PC-9 (cell line): ENCODE data around the gene LY6G6F. TPM values are rescaled to one million over a fixed set of nuclear protein-coding genes. Genes with fewer than 3 reads are reported as not detected.

Source experiments
- BruUV-seq: library from RNA; stranded (reverse); fragments of 400-500 nt; replicated peaks from 2 replicates; lab custom pipeline; 2021; lab: Mats Ljungman, UMichigan
- CTCF ChIA-PET: fragments of 300-600 bp; sonication (Branson Sonifier 250); formaldehyde crosslinking; loops from one replicate; lab custom pipeline; 2022; ENCODE audit warnings: antibody characterized with exemption; lab: Charles Lee
- POLR2A ChIA-PET: fragments of 300-600 bp; sonication (Branson Sonifier 250); formaldehyde crosslinking; loops from one replicate; lab custom pipeline; 2022; ENCODE audit warnings: antibody characterized with exemption; ENCODE audit not compliant: unreplicated experiment; lab: Charles Lee
- DNase-seq, 2 experiments: peaks; one replicate each; pipeline versions ENCODE4 v3.0.0 to v3.0.0-alpha.2; 2015 to 2022; ENCODE audit warnings: mixed read lengths in 1 of 2
- H2AFZ ChIP-seq: fragments of 200-600 bp; sonication (generic); 2 replicates; pipeline ENCODE4 v1.8.1; 2017; ENCODE audit warnings: antibody characterized with exemption
- H3F3A ChIP-seq: fragments of 200-600 bp; sonication (generic); 2 replicates; pipeline ENCODE4 v1.8.1; 2017; ENCODE audit warnings: antibody characterized with exemption, mild to moderate bottlenecking, low read depth; ENCODE audit not compliant: insufficient read depth
- H3K27ac ChIP-seq: fragments of 200-600 bp; sonication (generic); 2 replicates; pipeline ENCODE4 v1.6.1; 2016; ENCODE audit warnings: mixed run types
- H3K27me3 ChIP-seq: fragments of 200-600 bp; sonication (generic); 2 replicates; pipeline ENCODE4 v1.6.1; 2016; ENCODE audit warnings: low read depth, mixed run types; ENCODE audit not compliant: insufficient read depth
- H3K36me3 ChIP-seq: fragments of 200-600 bp; sonication (generic); 2 replicates; pipeline ENCODE4 v1.6.1; 2016; ENCODE audit warnings: low read depth, mixed run types
- H3K4me1 ChIP-seq: fragments of 200-600 bp; sonication (generic); replicated peaks from 2 replicates; pipeline ENCODE4 v1.6.1; 2016; ENCODE audit warnings: mixed run types; ENCODE audit not compliant: insufficient read depth
- H3K4me2 ChIP-seq: fragments of 200-600 bp; sonication (generic); 2 replicates; pipeline ENCODE4 v1.6.1; 2017; ENCODE audit warnings: mixed run types
- H3K4me3 ChIP-seq: fragments of 200-600 bp; sonication (generic); 2 replicates; pipeline ENCODE4 v1.6.1; 2016; ENCODE audit warnings: mixed run types
- H3K79me2 ChIP-seq: fragments of 200-600 bp; sonication (generic); 2 replicates; pipeline ENCODE4 v1.6.1; 2017; ENCODE audit warnings: low read depth, mixed run types
- H3K9me2 ChIP-seq: fragments of 200-600 bp; sonication (generic); 2 replicates; pipeline ENCODE4 v1.8.1; 2017; ENCODE audit warnings: mild to moderate bottlenecking; ENCODE audit not compliant: insufficient read depth
- H3K9me3 ChIP-seq: fragments of 200-600 bp; sonication (generic); 2 replicates; pipeline ENCODE4 v1.8.1; 2016; ENCODE audit warnings: low read depth; ENCODE audit not compliant: insufficient read depth
- H4K20me1 ChIP-seq: fragments of 200-600 bp; sonication (generic); 2 replicates; pipeline ENCODE4 v1.8.1; 2017; ENCODE audit not compliant: insufficient read depth
- CTCF ChIP-seq: fragments of 200-600 bp; sonication (generic); conservative IDR thresholded peaks from 2 replicates; pipeline ENCODE4 v1.6.1; 2017; ENCODE audit warnings: mixed run types, antibody characterized with exemption, mild to moderate bottlenecking, moderate library complexity
- EZH2 ChIP-seq: fragments of 200-600 bp; sonication (generic); IDR thresholded peaks from 2 replicates; pipeline ENCODE4 v1.8.0; 2017; ENCODE audit warnings: antibody characterized with exemption, low read depth
- intact Hi-C: fragments of 100-400 bp; cut with micrococcal nuclease; formaldehyde crosslinking; loops from one replicate; pipeline ENCODE4 v1.10.0; 2022; ENCODE audit not compliant: unreplicated experiment
- total RNA-seq: library from RNA; stranded (reverse); gene quantifications from 2 replicates; pipeline ENCODE4 v1.2.3, GENCODE V29; 2021

The LY6G6F gene
- total RNA-seq, 1 experiment from 2014 or later = not detected

DNA sequence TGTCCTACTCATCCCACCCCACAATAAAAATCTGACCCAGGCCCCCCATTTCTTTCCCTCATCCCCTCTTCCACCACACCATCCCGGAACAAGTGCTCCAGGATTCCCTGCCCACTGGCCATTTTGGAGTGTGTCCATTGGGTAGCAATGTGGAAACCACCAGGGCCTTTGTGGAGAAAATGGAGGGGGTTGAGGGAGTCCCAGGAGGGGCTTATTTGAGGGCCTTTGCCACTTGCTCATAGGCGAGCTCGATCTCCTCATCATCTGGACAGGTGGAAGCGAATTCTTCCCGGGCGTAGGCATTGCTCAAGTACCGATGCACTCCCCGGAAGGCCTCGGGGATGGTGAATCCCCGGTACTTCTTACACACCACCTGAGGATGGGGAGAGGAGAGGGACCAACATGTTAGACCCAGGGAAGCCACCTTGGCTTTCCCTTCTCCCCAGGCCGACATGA, 24.0 kb downstream of the LY6G6F start:
- no TSS peak for BruUV-seq
- peaks cover 73% of the 10 kb centered on the region for H3F3A ChIP-seq
- H3K27me3 ChIP-seq = no peaks in the 10 kb centered on the region
- CTCF ChIA-PET = no interaction called here
- H3K36me3 ChIP-seq = peaks cover 37% of the 10 kb centered on the region
- peaks cover 15% of the 10 kb centered on the region for H3K4me1 ChIP-seq
- no peaks in the 10 kb centered on the region for H3K9me3 ChIP-seq
- no peak overlapping the region for H3K27ac ChIP-seq
- H3K4me3 ChIP-seq = no peak overlapping the region
- no peak overlapping the region for H2AFZ ChIP-seq
- H4K20me1 ChIP-seq = peaks cover 29% of the 10 kb centered on the region
- intact Hi-C loops = loop anchor here (10.0 kb wide), 1 partner anchor 186 kb away; the partner anchor contains the start of genes ATP6V1G2, DDX39B and NFKBIL1
- 0 out of 2 replicates have a peak overlapping the region, but pooled peaks have one; percentile 73 for H3K4me2 ChIP-seq
- H3K9me2 ChIP-seq = no peaks in the 10 kb centered on the region
- no peak for TF ChIP-seq EZH2
- TF ChIP-seq CTCF = no peak
- peaks cover 37% of the 10 kb centered on the region for H3K79me2 ChIP-seq
- no peak for DNase-seq
- POLR2A ChIA-PET = interaction anchor here (0.5 to 0.7 kb wide), 3 partner anchors 33 to 241 kb away, joined by 3 to 12 read pairs (median 5); no protein-coding TSS in a partner anchor

- no peak for DNase-seq
- peaks cover 37% of the 10 kb centered on the region for H3K36me3 ChIP-seq
- peaks cover 64% of the 10 kb centered on the region for H3F3A ChIP-seq
- no peaks in the 10 kb centered on the region for H3K27me3 ChIP-seq
- H3K4me1 ChIP-seq = peaks cover 21% of the 10 kb centered on the region
- H4K20me1 ChIP-seq = peaks cover 29% of the 10 kb centered on the region
- no peak overlapping the region for H3K4me2 ChIP-seq
- no peak for TF ChIP-seq EZH2
- TF ChIP-seq CTCF = no peak
- H3K79me2 ChIP-seq = peaks cover 50% of the 10 kb centered on the region
- H2AFZ ChIP-seq = no peak overlapping the region
- intact Hi-C loops = loop anchor here (10.0 kb wide), 1 partner anchor 187 kb away; the partner anchor contains the start of genes ATP6V1G2, DDX39B and NFKBIL1
- POLR2A ChIA-PET = interaction anchor here (0.6 kb wide), 1 partner anchor 15 kb away, joined by 3 read pairs; no protein-coding TSS in a partner anchor
- CTCF ChIA-PET = no interaction called here
- no peaks in the 10 kb centered on the region for H3K9me2 ChIP-seq
- H3K27ac ChIP-seq = no peak overlapping the region
- BruUV-seq = no TSS peak
- H3K4me3 ChIP-seq = no peak overlapping the region
- no peaks in the 10 kb centered on the region for H3K9me3 ChIP-seq
Observed at GRCh38 chr6:31732029-31732428, 25.4 kb downstream of the LY6G6F start.

DNA sequence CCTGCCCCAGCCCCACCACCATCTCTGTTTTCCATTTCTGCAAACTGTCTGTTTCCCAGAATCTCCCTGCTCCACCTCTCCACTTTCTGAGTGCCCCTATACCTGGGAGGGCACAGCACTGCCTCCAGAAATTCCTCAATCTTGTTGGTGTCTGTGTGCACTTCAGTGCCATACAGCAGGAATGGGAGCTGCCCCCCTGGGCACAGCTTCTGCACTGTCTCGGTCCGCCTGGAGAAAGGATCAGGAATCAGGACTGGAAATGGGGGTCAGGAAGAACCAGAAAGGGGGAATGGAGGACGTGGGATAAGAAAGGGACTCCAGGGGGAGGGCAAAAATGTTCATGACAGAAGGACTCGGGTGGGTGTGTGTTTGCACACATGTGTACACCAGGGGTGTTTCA, 27.1 kb downstream of the LY6G6F start:
- Histone ChIP-seq H3K27ac (no peak overlapping the region), H3K4me3 (peak overlapping the region; percentile 86; the same call in 1 of the 2 replicates)
- CTCF ChIA-PET = no interaction called here

More for the DNA sequence above, 27.1 kb downstream of the LY6G6F start:
- Histone ChIP-seq H3K9me2 (no peaks in the 10 kb centered on the region), H3K4me2 (peak overlapping the region; percentile 83), H3F3A (peaks cover 71% of the 10 kb centered on the region), H3K79me2 (peaks cover 51% of the 10 kb centered on the region), H2AFZ (no peak overlapping the region), H3K27me3 (no peaks in the 10 kb centered on the region), H3K9me3 (no peaks in the 10 kb centered on the region), H4K20me1 (peaks cover 29% of the 10 kb centered on the region), H3K4me1 (peaks cover 37% of the 10 kb centered on the region), H3K36me3 (peaks cover 37% of the 10 kb centered on the region)
- BruUV-seq = no TSS peak
- intact Hi-C loops = loop anchor here (2.0 to 10.0 kb wide), 2 partner anchors 59 to 189 kb away; partner anchors contain the start of genes ATP6V1G2, DDX39B and NFKBIL1
- POLR2A ChIA-PET = no interaction called here
- DNase-seq = no peak
- TF ChIP-seq EZH2 (no peak), CTCF (no peak)
